ENCODE results near the gene DOCK9. TPM values are rescaled to one million over a fixed set of nuclear protein-coding genes. Genes with fewer than 3 reads are reported as not detected.

Gene DOCK9
- total and polyA plus RNA-seq, 2 donors (not counting 1 experiment from before 2014, with no cell fraction given) = 18.2 TPM

DNA sequence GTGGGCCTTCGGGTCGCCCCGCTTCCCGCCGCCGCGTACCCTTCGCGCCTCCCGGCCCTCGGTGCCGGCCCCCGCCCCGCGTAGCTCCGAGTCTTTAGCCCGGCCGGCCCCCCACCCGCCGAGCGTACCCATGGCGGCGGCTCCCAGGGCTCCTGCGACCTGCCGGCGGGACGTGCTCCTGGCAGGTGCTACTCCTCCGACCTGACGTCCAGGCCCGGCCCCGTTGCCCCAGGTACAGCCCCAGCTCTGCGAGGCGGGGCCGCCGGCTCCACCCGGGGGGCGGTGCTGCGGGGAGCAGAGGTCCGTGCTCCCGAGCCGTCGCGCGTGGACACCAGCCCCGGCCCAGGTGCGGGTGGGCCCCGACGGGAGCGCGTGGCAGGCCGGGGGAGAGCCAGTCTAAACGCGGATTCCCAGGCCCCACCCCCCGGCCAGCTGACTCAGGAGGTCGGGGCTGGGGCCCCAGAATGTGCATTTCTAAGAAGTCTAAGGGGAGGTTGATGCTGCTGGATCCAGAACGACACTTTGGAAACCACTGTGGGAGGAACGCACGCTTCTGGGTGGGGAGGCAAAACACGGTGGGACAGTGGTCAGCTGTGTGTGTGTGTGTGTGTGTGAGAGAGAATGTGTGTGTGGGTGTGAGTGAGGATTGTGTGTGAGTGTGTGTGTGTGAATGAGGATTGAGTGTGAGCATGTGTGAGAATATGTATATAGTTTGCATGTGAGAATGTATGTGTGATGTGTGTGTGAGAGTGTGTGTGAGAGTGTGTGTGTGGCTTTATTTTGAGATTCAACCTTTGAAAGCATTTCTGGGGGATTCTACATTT, 225.2 kb downstream of the DOCK9 start, which contains the start of gene SLC15A1:
SLC15A1 (minus strand) TSS at position 206 of the 824 bp plus-strand sequence; CDS start at position 132, 74 bp downstream.
- H3K79me2 ChIP-seq (ENCODE audit: control insufficient read depth, insufficient read depth, low read length) = no peaks in the 10 kb centered on the region
- peaks cover 31% of the 10 kb centered on the region for H3K27me3 ChIP-seq (ENCODE audit: control insufficient read depth, insufficient read depth, low read length)
- H2AFZ ChIP-seq (ENCODE audit: low read length) = no peak within 1 kb of the TSS
- H3K9me3 ChIP-seq (ENCODE audit: control insufficient read depth, insufficient read depth, low read depth, low read length) = no peaks in the 10 kb centered on the region
- no peak for DNase-seq (ENCODE audit: low read depth in 2 of 2)
- TF ChIP-seq, protein P1, sequence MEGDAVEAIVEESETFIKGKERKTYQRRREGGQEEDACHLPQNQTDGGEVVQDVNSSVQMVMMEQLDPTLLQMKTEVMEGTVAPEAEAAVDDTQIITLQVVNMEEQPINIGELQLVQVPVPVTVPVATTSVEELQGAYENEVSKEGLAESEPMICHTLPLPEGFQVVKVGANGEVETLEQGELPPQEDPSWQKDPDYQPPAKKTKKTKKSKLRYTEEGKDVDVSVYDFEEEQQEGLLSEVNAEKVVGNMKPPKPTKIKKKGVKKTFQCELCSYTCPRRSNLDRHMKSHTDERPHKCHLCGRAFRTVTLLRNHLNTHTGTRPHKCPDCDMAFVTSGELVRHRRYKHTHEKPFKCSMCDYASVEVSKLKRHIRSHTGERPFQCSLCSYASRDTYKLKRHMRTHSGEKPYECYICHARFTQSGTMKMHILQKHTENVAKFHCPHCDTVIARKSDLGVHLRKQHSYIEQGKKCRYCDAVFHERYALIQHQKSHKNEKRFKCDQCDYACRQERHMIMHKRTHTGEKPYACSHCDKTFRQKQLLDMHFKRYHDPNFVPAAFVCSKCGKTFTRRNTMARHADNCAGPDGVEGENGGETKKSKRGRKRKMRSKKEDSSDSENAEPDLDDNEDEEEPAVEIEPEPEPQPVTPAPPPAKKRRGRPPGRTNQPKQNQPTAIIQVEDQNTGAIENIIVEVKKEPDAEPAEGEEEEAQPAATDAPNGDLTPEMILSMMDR (conservative IDR thresholded peaks at IDR 0.05 in 1 of 2, IDR thresholded peaks at IDR 0.05 in 1 of 2; ENCODE audit: low read depth in 1 of 2, low read length in 2 of 2) = no peak
- peak; percentile 85 for TF ChIP-seq EZH2 (IDR thresholded peaks at IDR 0.05; ENCODE audit: low read length, missing control alignments)
- no peaks in the 10 kb centered on the region for H4K20me1 ChIP-seq (ENCODE audit: control insufficient read depth, extremely low read depth, insufficient read depth, low read length)
- H3K4me3 ChIP-seq (replicated peaks in 1 of 4; ENCODE audit: control extremely low read depth in 1 of 4, insufficient read depth in 1 of 4, low read depth in 3 of 4, low read length in 4 of 4) = peak within 1 kb of the TSS in 2 of 4 experiments; percentile 14 to 25
- no peaks in the 10 kb centered on the region for H3K4me1 ChIP-seq (ENCODE audit: control insufficient read depth, extremely low read depth, insufficient read depth, low read length)
- no peaks in the 10 kb centered on the region for H3K36me3 ChIP-seq (ENCODE audit: control insufficient read depth, insufficient read depth, low read length)
- H3K4me2 ChIP-seq (ENCODE audit: extremely low read depth, insufficient read depth, low read length) = peak within 1 kb of the TSS; percentile 23
- H3K27ac ChIP-seq (ENCODE audit: insufficient read depth, low read length) = no peak within 1 kb of the TSS
- H3K9ac ChIP-seq (ENCODE audit: insufficient read depth, low read length) = no peak within 1 kb of the TSS

DNA sequence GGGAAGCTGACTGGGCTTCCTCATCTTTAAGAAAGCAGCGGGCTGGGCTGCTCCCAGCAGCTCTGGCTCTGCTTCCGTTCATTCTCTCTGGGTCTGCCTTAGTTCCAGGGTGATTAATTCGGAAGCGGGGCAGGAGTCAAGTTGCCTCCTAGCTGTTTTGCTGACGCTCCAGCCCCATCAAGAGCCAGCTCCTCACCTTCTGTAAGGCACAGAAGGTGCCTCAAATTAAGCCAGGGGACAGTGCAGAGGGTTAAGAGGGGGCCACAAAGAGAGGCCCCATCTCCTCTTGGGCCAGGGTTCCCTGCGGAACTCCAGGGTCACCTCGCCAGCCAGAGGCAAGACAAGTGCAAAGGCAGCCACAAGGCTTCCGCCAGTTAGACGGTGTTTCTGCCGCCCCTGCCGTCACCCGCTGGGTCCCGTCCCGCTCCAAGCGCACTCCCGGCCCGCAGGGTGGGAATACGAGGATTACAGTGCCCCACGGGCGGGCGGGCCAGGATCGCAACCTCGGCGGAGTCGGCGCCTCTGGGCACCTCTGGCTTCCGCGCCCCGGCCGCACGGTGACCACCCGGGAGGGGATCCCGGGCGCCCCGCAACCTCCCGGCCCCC, 225.9 kb downstream of the DOCK9 start:
- H3K4me1 ChIP-seq (ENCODE audit: control insufficient read depth, extremely low read depth, insufficient read depth, low read length) = no peaks in the 10 kb centered on the region
- no peaks in the 10 kb centered on the region for H3K79me2 ChIP-seq (ENCODE audit: control insufficient read depth, insufficient read depth, low read length)
- H3K4me3 ChIP-seq (replicated peaks in 1 of 4; ENCODE audit: control extremely low read depth in 1 of 4, insufficient read depth in 1 of 4, low read depth in 3 of 4, low read length in 4 of 4) = peak overlapping the region in 2 of 4 experiments; percentile 14 to 25
- H3K9ac ChIP-seq (ENCODE audit: insufficient read depth, low read length) = no peak overlapping the region
- H3K27ac ChIP-seq (ENCODE audit: insufficient read depth, low read length) = no peak overlapping the region
- no peaks in the 10 kb centered on the region for H3K36me3 ChIP-seq (ENCODE audit: control insufficient read depth, insufficient read depth, low read length)
- DNase-seq (ENCODE audit: low read depth in 2 of 2) = peak; percentile 33
- H3K27me3 ChIP-seq (ENCODE audit: control insufficient read depth, insufficient read depth, low read length) = peaks cover 31% of the 10 kb centered on the region
- H2AFZ ChIP-seq (ENCODE audit: low read length) = no peak overlapping the region
- no peaks in the 10 kb centered on the region for H3K9me3 ChIP-seq (ENCODE audit: control insufficient read depth, insufficient read depth, low read depth, low read length)
- H3K4me2 ChIP-seq (ENCODE audit: extremely low read depth, insufficient read depth, low read length) = peak overlapping the region; percentile 23
- TF ChIP-seq, protein P1 (conservative IDR thresholded peaks at IDR 0.05 in 1 of 2, IDR thresholded peaks at IDR 0.05 in 1 of 2; ENCODE audit: low read depth in 1 of 2, low read length in 2 of 2) = no peak
- TF ChIP-seq EZH2 (IDR thresholded peaks at IDR 0.05; ENCODE audit: low read length, missing control alignments) = peak; percentile 96
- H4K20me1 ChIP-seq (ENCODE audit: control insufficient read depth, extremely low read depth, insufficient read depth, low read length) = no peaks in the 10 kb centered on the region

DNA sequence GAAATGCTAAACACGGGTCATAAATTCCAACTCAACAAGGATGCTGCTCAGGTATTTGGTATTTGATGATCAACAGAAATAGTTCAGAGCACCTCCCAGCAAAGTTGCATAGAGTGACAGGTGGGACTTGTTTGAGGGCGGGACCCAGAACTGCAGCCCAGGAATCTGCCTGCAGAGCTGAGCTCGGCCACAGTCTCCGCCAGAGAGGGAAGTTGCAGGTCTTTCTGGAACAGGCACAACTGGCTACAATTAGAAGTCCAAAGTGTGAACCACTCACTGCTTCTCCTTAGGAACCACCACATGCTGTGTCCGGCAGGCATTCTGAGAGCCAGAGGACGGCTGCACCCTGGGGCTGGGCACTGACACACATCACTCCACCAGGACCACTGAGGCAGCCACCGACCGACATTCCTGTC, 226.5 kb downstream of the DOCK9 start:
- peaks cover 31% of the 10 kb centered on the region for H3K27me3 ChIP-seq (ENCODE audit: control insufficient read depth, insufficient read depth, low read length)
- H3K4me3 ChIP-seq (replicated peaks in 1 of 4; ENCODE audit: control extremely low read depth in 1 of 4, insufficient read depth in 1 of 4, low read depth in 3 of 4, low read length in 4 of 4) = no peak overlapping the region
- H3K9ac ChIP-seq (ENCODE audit: insufficient read depth, low read length) = no peak overlapping the region
- no peaks in the 10 kb centered on the region for H3K9me3 ChIP-seq (ENCODE audit: control insufficient read depth, insufficient read depth, low read depth, low read length)
- H3K4me2 ChIP-seq (ENCODE audit: extremely low read depth, insufficient read depth, low read length) = no peak overlapping the region
- no peaks in the 10 kb centered on the region for H3K79me2 ChIP-seq (ENCODE audit: control insufficient read depth, insufficient read depth, low read length)
- no peaks in the 10 kb centered on the region for H3K4me1 ChIP-seq (ENCODE audit: control insufficient read depth, extremely low read depth, insufficient read depth, low read length)
- no peak overlapping the region for H3K27ac ChIP-seq (ENCODE audit: insufficient read depth, low read length)
- DNase-seq (ENCODE audit: low read depth in 2 of 2) = no peak
- no peak for TF ChIP-seq EZH2 (IDR thresholded peaks at IDR 0.05; ENCODE audit: low read length, missing control alignments)
- TF ChIP-seq, protein P1 (conservative IDR thresholded peaks at IDR 0.05 in 1 of 2, IDR thresholded peaks at IDR 0.05 in 1 of 2; ENCODE audit: low read depth in 1 of 2, low read length in 2 of 2) = no peak
- H2AFZ ChIP-seq (ENCODE audit: low read length) = no peak overlapping the region
- H4K20me1 ChIP-seq (ENCODE audit: control insufficient read depth, extremely low read depth, insufficient read depth, low read length) = no peaks in the 10 kb centered on the region
- H3K36me3 ChIP-seq (ENCODE audit: control insufficient read depth, insufficient read depth, low read length) = no peaks in the 10 kb centered on the region
